SK-N-SH (cell line): ENCODE data around the gene TMEM140. TPM values are rescaled to one million over a fixed set of nuclear protein-coding genes. Genes with fewer than 3 reads are reported as not detected.
A peak's percentile ranks its signal among the peaks of the same experiment; 100 is the strongest.
"Not testable (repeated sequence)": the region's sequence is repeated elsewhere in the genome, so short reads cannot be mapped to it uniquely, and the experiment has no call there.

Experiments
- CTCF ChIA-PET: fragments of 300-600, 350-600 bp; formaldehyde crosslinking; extraction: SDS; loops from one replicate; lab custom pipeline; 2021; lab: Yijun Ruan, JAX
- POLR2A ChIA-PET: fragments of 350-600 bp; sonication (Branson Sonifier 250); formaldehyde crosslinking; extraction: SDS; loops from one replicate; lab custom pipeline; 2020; ENCODE audit warnings: antibody characterized with exemption, inconsistent platforms; lab: Yijun Ruan, JAX
- DNase-seq: peaks from one replicate; pipeline ENCODE4 v3.0.0; 2012
- H2AFZ ChIP-seq: fragments of 200-600 bp; sonication (generic); 2 replicates; pipeline ENCODE4 v1.8.1; 2016; ENCODE audit warnings: antibody characterized with exemption, mild to moderate bottlenecking, low read depth
- H3F3A ChIP-seq: fragments of 200-600 bp; sonication (generic); replicated peaks from 2 replicates; pipeline ENCODE3; 2016; ENCODE audit warnings: antibody characterized with exemption, mild to moderate bottlenecking; ENCODE audit not compliant: insufficient read depth
- H3K27ac ChIP-seq, 2 experiments: fragments of 200-500 bp in 1 of 2; fragments of 200-600 bp in 1 of 2; sonication (Bioruptor generic) in 1 of 2; sonication (generic), shearing (Covaris generic) in 1 of 2; 2 replicates each; pipeline versions ENCODE4 v1.5.1 to v1.6.1; 2014 to 2016; ENCODE audit warnings: low read depth in 2 of 2, inconsistent platforms in 1 of 2, low read length in 1 of 2, mild to moderate bottlenecking in 1 of 2, mixed read lengths in 1 of 2
- H3K27me3 ChIP-seq: fragments of 200-600 bp; sonication (generic), shearing (Covaris generic); 2 replicates; pipeline ENCODE4 v1.6.1; 2016; ENCODE audit warnings: mixed run types; ENCODE audit not compliant: insufficient read depth
- H3K36me3 ChIP-seq, 2 experiments: fragments of 200-500 bp in 1 of 2; fragments of 200-600 bp in 1 of 2; sonication (Bioruptor generic) in 1 of 2; sonication (generic) in 1 of 2; replicated peaks in 1 of 2; 2 replicates each; pipeline versions ENCODE3 to v1.5.1; 2014 to 2016; ENCODE audit warnings: low read length in 1 of 2, mild to moderate bottlenecking in 1 of 2; ENCODE audit not compliant: insufficient read depth in 2 of 2, control insufficient read depth in 1 of 2
- H3K4me1 ChIP-seq, 2 experiments: fragments of 200-500 bp in 1 of 2; fragments of 200-600 bp in 1 of 2; sonication (Bioruptor generic) in 1 of 2; sonication (generic), shearing (Covaris generic) in 1 of 2; 2 replicates each; pipeline versions ENCODE4 v1.5.1 to v1.6.1; 2014 to 2016; ENCODE audit warnings: low read depth in 1 of 2, low read length in 1 of 2, mixed run types in 1 of 2; ENCODE audit not compliant: insufficient read depth in 2 of 2, control insufficient read depth in 1 of 2
- H3K4me2 ChIP-seq: fragments of 200-600 bp; sonication (generic), shearing (Covaris generic); 2 replicates; pipeline ENCODE4 v1.6.1; 2017; ENCODE audit warnings: mixed run types
- H3K4me3 ChIP-seq, 2 experiments: fragments of 200-500 bp in 1 of 2; fragments of 200-600 bp in 1 of 2; sonication (Bioruptor generic) in 1 of 2; sonication (generic), shearing (Covaris generic) in 1 of 2; 2 replicates each; pipeline versions ENCODE4 v1.5.1 to v1.8.1; 2014 to 2016; ENCODE audit warnings: low read depth in 2 of 2, inconsistent platforms in 1 of 2, low read length in 1 of 2, mild to moderate bottlenecking in 1 of 2, mixed read lengths in 1 of 2, moderate library complexity in 1 of 2
- H3K79me2 ChIP-seq: fragments of 200-600 bp; sonication (generic); 2 replicates; pipeline ENCODE4 v1.8.1; 2017; ENCODE audit warnings: mild to moderate bottlenecking; ENCODE audit not compliant: insufficient read depth
- H3K9ac ChIP-seq: fragments of 200-600 bp; sonication (generic); 2 replicates; pipeline ENCODE4 v1.6.1; 2017; ENCODE audit warnings: mixed run types
- H3K9me2 ChIP-seq: fragments of 200-600 bp; sonication (generic); 2 replicates; pipeline ENCODE4 v1.6.1; 2017; ENCODE audit warnings: mixed run types
- H3K9me3 ChIP-seq: fragments of 200-600 bp; sonication (generic); 2 replicates; pipeline ENCODE4 v1.6.1; 2017; ENCODE audit warnings: mixed run types, mild to moderate bottlenecking, moderate library complexity
- H4K20me1 ChIP-seq: fragments of 200-600 bp; sonication (generic); 2 replicates; pipeline ENCODE4 v1.6.1; 2017; ENCODE audit warnings: mild to moderate bottlenecking, mixed run types; ENCODE audit not compliant: insufficient read depth
- CTCF ChIP-seq: fragments of 200-600 bp; sonication (generic); IDR thresholded peaks from 2 replicates; pipeline ENCODE4 v1.6.1; 2017; ENCODE audit warnings: antibody characterized with exemption, mild to moderate bottlenecking, moderate library complexity
- FOXJ3 ChIP-seq: sonication (generic); formaldehyde crosslinking; IDR thresholded peaks from 2 replicates; pipeline ENCODE4 v1.5.1; 2020; ENCODE audit warnings: mild to moderate bottlenecking, missing genetic modification reagents
- FOXM1 ChIP-seq: IDR thresholded peaks from 2 replicates; pipeline ENCODE4 v1.4.0; 2012; ENCODE audit warnings: low read depth, mild to moderate bottlenecking
- GATA2 ChIP-seq: sonication (generic); formaldehyde crosslinking; IDR thresholded peaks from 2 replicates; pipeline ENCODE4 v1.5.0; 2020; ENCODE audit warnings: mild to moderate bottlenecking, missing genetic modification reagents
- JUND ChIP-seq: IDR thresholded peaks from 2 replicates; pipeline ENCODE4 v1.4.0; 2012
- MEF2A ChIP-seq: IDR thresholded peaks from 2 replicates; pipeline ENCODE4 v1.4.0; 2012; ENCODE audit warnings: low read depth, borderline replicate concordance
- MXI1 ChIP-seq: IDR thresholded peaks from 2 replicates; pipeline ENCODE4 v1.6.1; 2012; ENCODE audit warnings: mild to moderate bottlenecking, low read depth, low read length, improper control_type of control experiment
- RXRA ChIP-seq: IDR thresholded peaks from 2 replicates; pipeline ENCODE4 v1.4.0; 2012; ENCODE audit warnings: low read depth, mild to moderate bottlenecking, borderline replicate concordance
- SIN3A ChIP-seq: IDR thresholded peaks from 2 replicates; pipeline ENCODE4 v1.6.1; 2012; ENCODE audit warnings: low read depth, mild to moderate bottlenecking, low read length, moderate library complexity, borderline replicate concordance
- TAF1 ChIP-seq: IDR thresholded peaks from 2 replicates; pipeline ENCODE4 v1.6.1; 2012; ENCODE audit warnings: low read depth, mild to moderate bottlenecking, low read length, moderate library complexity, borderline replicate concordance
- USF1 ChIP-seq: IDR thresholded peaks from 2 replicates; pipeline ENCODE4 v1.4.0; 2012; ENCODE audit warnings: low read depth, borderline replicate concordance
- ZBTB33 ChIP-seq: IDR thresholded peaks from 2 replicates; pipeline ENCODE4 v1.4.0; 2012; ENCODE audit warnings: low read depth, borderline replicate concordance
- WGBS: methylation state at CpG from one replicate; pipeline ENCODE4 v1.1.6; 2017; ENCODE audit warnings: low lambda C conversion rate; 5-methylcytosine and 5-hydroxymethylcytosine counted together
- polyA plus RNA-seq, 3 experiments: library from polyadenylated mRNA; depleted of rRNA; stranded (reverse); fragments of >200 nt; gene quantifications; 2 replicates each; pipeline ENCODE4 v1.2.3, GENCODE V29; 2012

TMEM140 gene
- polyA plus RNA-seq, 1 of the 3 experiments (the other 2 are of a cell fraction): 0.12 TPM

- TF ChIP-seq SIN3A (peak; percentile 83; the same call in 1 of the 2 replicates), GATA2 (CRISPR knock-in tag) (no peak), MXI1 (peak; percentile 80), ZBTB33 (peak; percentile 86), FOXJ3 (CRISPR knock-in tag) (no peak), TAF1 (peak; percentile 88), USF1 (no peak), FOXM1 (peak; percentile 76), RXRA (peak; percentile 21; the same call in 1 of the 2 replicates), JUND (0 out of 2 replicates have a peak, but pooled peaks have one; percentile 12)
Measured at GRCh38 chr7:135170274-135170997, 22.6 kb downstream of the TMEM140 start, which contains the start of gene CYREN (continued).

- H3K27me3 ChIP-seq, H3K9me2 ChIP-seq, H3K9me3 ChIP-seq, H4K20me1 ChIP-seq, DNase-seq: not testable (repeated sequence)
- 0 out of 2 replicates have a peak, but pooled peaks have one; percentile 3 for TF ChIP-seq MEF2A
- TF ChIP-seq CTCF: peak; percentile 13; the same call in 1 of the 2 replicates
- TF ChIP-seq JUND: 0 out of 2 replicates have a peak, but pooled peaks have one; percentile 9
- TF ChIP-seq FOXM1: 0 out of 2 replicates have a peak, but pooled peaks have one; percentile 9
- H3K4me2 ChIP-seq: peak overlapping the region; percentile 98
- H3F3A ChIP-seq: peaks cover 13% of the 10 kb centered on the region
- H3K36me3 ChIP-seq: peaks cover 23 to 27% of the 10 kb centered on the region in 2 experiments
- peaks cover 3 to 24% of the 10 kb centered on the region in 2 experiments; a peak in 3 of 4 replicates for H3K4me1 ChIP-seq
- WGBS: 44% methylated on average over 12 of the region's 12 CpGs
- POLR2A ChIA-PET: interaction anchor here (0.5 to 1.5 kb wide), 5 partner anchors 31 to 184 kb away, joined by 3 to 6 read pairs (median 3); partner anchors contain the start of genes AGBL3 and WDR91
- peak overlapping the region; percentile 100 for H2AFZ ChIP-seq
- H3K4me3 ChIP-seq: peak overlapping the region; percentile 89 to 97
- peaks cover 30% of the 10 kb centered on the region for H3K79me2 ChIP-seq
- peak overlapping the region; percentile 90 to 97 for H3K27ac ChIP-seq
- H3K9ac ChIP-seq: peak overlapping the region; percentile 89
- CTCF ChIA-PET: interaction anchor here (0.7 to 3.4 kb wide), 28 partner anchors 9 to 538 kb away, joined by 3 to 36 read pairs (median 4); partner anchors contain the start of genes AGBL3, BPGM and TMEM140
Measured at GRCh38 chr7:135170998-135171481, 23.2 kb downstream of the TMEM140 start.

- H3K9ac ChIP-seq: not testable (repeated sequence)
Measured at GRCh38 chr7:135171581-135172291, 23.9 kb downstream of the TMEM140 start.

More at GRCh38 chr7:135171581-135172291, 23.9 kb downstream of the TMEM140 start:
- ChIA-PET CTCF (interaction anchor here (0.8 to 3.4 kb wide), 15 partner anchors 9 to 525 kb away, joined by 3 to 36 read pairs (median 5); partner anchors contain the start of genes AGBL3, BPGM and TMEM140), POLR2A (interaction anchor here (1.1 to 1.4 kb wide), 3 partner anchors 30 to 82 kb away, joined by 3 to 6 read pairs (median 3); partner anchors contain the start of gene WDR91)
- not testable (repeated sequence) for H3K27me3 ChIP-seq, H3K4me3 ChIP-seq, H4K20me1 ChIP-seq, H3K9me3 ChIP-seq, H2AFZ ChIP-seq, H3K27ac ChIP-seq, DNase-seq, H3K9me2 ChIP-seq
- H3K36me3 ChIP-seq: peaks cover 20% of the 10 kb centered on the region in 2 experiments
- H3K79me2 ChIP-seq: peaks cover 30% of the 10 kb centered on the region
- H3K4me1 ChIP-seq: peaks cover 3 to 24% of the 10 kb centered on the region in 2 experiments; a peak in 3 of 4 replicates
- H3K4me2 ChIP-seq: 0 out of 2 replicates have a peak overlapping the region, but pooled peaks have one; percentile 98
- peaks cover 13% of the 10 kb centered on the region for H3F3A ChIP-seq
- WGBS: 93% methylated on average over 19 of the region's 19 CpGs
